SU-DHL-6 (cell line): ENCODE measurements around the gene FAM228B.

Experiments
- CTCF ChIP-seq: fragments of 200-600 bp; sonication (generic); IDR thresholded peaks from one replicate; pipeline ENCODE4 v1.5.1; 2017; ENCODE audit warnings: antibody characterized with exemption, mild to moderate bottlenecking, low read length, moderate library complexity; ENCODE audit not compliant: insufficient read depth, poor library complexity, severe bottlenecking
- EZH2phosphoT487 ChIP-seq: fragments of 200-600 bp; sonication (generic), shearing (Covaris generic); conservative IDR thresholded peaks from 2 replicates; pipeline ENCODE4 v1.6.1; 2018; ENCODE audit warnings: mild to moderate bottlenecking, antibody characterized with exemption, low read length, moderate library complexity, mixed read lengths

- no peak for TF ChIP-seq CTCF
- no peak for TF ChIP-seq EZH2phosphoT487
Measured at GRCh38 chr2:24153478-24153877, 30.2 kb downstream of the FAM228B start.
